Measurements from ENCODE around the gene BAMBI. TPM values are rescaled to one million over a fixed set of nuclear protein-coding genes. Genes with fewer than 3 reads are reported as not detected.

Gene BAMBI
- total RNA-seq, 4 donors from 2014 or later, result 6.4 to 18.3 (median 14.0) TPM

GRCh38 chr10:28674782-28675181 is 2.5 kb upstream of the BAMBI start:
- Histone ChIP-seq H3K4me3 (no peak overlapping the region), H3K27ac (no peak overlapping the region), H3K36me3 (no peaks in the 10 kb centered on the region), H3K9me3 (no peaks in the 10 kb centered on the region), H3K4me1 (no peaks in the 10 kb centered on the region), H3K27me3 (no peaks in the 10 kb centered on the region)
- intact Hi-C loops (cut with DNase I; ENCODE audit: low total_unique reads), result no loop called here
- TF ChIP-seq CTCF (IDR thresholded peaks at IDR 0.05) (no peak), POLR2A (IDR thresholded peaks at IDR 0.05) (no peak)
- DNase-seq, result no peak

- DNase-seq, result peak in 1 of 2 donors; percentile 48
- Histone ChIP-seq H3K4me1 (no peaks in the 10 kb centered on the region), H3K4me3 (peak overlapping the region; percentile 38 to 39), H3K27me3 (no peaks in the 10 kb centered on the region), H3K9me3 (no peaks in the 10 kb centered on the region), H3K27ac (peak overlapping the region; percentile 44 to 50), H3K36me3 (no peaks in the 10 kb centered on the region)
- TF ChIP-seq CTCF (IDR thresholded peaks at IDR 0.05) (no peak), POLR2A (IDR thresholded peaks at IDR 0.05) (no peak)
- intact Hi-C loops (cut with DNase I; ENCODE audit: low total_unique reads), result no loop called here
Observed at GRCh38 chr10:28676326-28676967, 874 bp upstream of the BAMBI start.

- H3K9me3 ChIP-seq, result no peaks in the 10 kb centered on the region
- peak; percentile 25 to 40 for DNase-seq
- H3K36me3 ChIP-seq, result no peaks in the 10 kb centered on the region
- H3K4me3 ChIP-seq, result peak overlapping the region; percentile 81 to 83
- TF ChIP-seq CTCF (IDR thresholded peaks at IDR 0.05), result no peak
- TF ChIP-seq POLR2A (IDR thresholded peaks at IDR 0.05), result no peak
- peak overlapping the region; percentile 85 to 86 for H3K27ac ChIP-seq
- no peaks in the 10 kb centered on the region for H3K27me3 ChIP-seq
- H3K4me1 ChIP-seq, result no peaks in the 10 kb centered on the region
- intact Hi-C loops (cut with DNase I; ENCODE audit: low total_unique reads), result no loop called here
Observed at GRCh38 chr10:28677888-28678686, 766 bp downstream of the BAMBI start.

GRCh38 chr10:28678687-28679457 is 1.6 kb downstream of the BAMBI start:
- DNase-seq, result no peak
- Histone ChIP-seq H3K27me3 (no peaks in the 10 kb centered on the region), H3K9me3 (no peaks in the 10 kb centered on the region), H3K36me3 (no peaks in the 10 kb centered on the region), H3K4me1 (no peaks in the 10 kb centered on the region), H3K4me3 (peak overlapping the region; percentile 81 to 83), H3K27ac (peak overlapping the region; percentile 85 to 86)
- intact Hi-C loops (cut with DNase I; ENCODE audit: low total_unique reads), result no loop called here
- TF ChIP-seq POLR2A (IDR thresholded peaks at IDR 0.05), result no peak
- no peak for TF ChIP-seq CTCF (IDR thresholded peaks at IDR 0.05)

Measured in uterus (tissue), 4 donors.